CD4-positive, alpha-beta T cell treated with Interleukin-17A for 4 hours (primary cell): ENCODE data around the gene ASPHD2.

ENCODE experiments used
- DNase-seq: peaks from one replicate; pipeline ENCODE4 v3.0.0-alpha.2; 2020; ENCODE audit warnings: mixed read lengths

Gene ASPHD2

GRCh38 chr22:26446808-26447515 is 17.9 kb downstream of the ASPHD2 start:
- DNase-seq, result no peak

- no peak for DNase-seq
These were observed 18.7 kb downstream of the ASPHD2 start for GRCh38 chr22:26447584-26448329.

- no peak for DNase-seq
These were observed 19.3 kb downstream of the ASPHD2 start for GRCh38 chr22:26448334-26448733.

- no peak for DNase-seq
These were observed 19.9 kb downstream of the ASPHD2 start for GRCh38 chr22:26448941-26449340.

GRCh38 chr22:26450453-26451185 is 21.6 kb downstream of the ASPHD2 start:
- no peak for DNase-seq

GRCh38 chr22:26452236-26453016 is 23.4 kb downstream of the ASPHD2 start:
- no peak for DNase-seq

GRCh38 chr22:26453216-26453615 is 24.2 kb downstream of the ASPHD2 start:
- no peak for DNase-seq

GRCh38 chr22:26453812-26454500 is 24.9 kb downstream of the ASPHD2 start:
- no peak for DNase-seq

GRCh38 chr22:26457661-26458272 is 28.7 kb downstream of the ASPHD2 start:
- no peak for DNase-seq

GRCh38 chr22:26460202-26460601 is 31.1 kb downstream of the ASPHD2 start:
- no peak for DNase-seq

- DNase-seq, result peak; percentile 70
These were observed 32.2 kb downstream of the ASPHD2 start for GRCh38 chr22:26461188-26461810.

- no peak for DNase-seq
These were observed 33.0 kb downstream of the ASPHD2 start for GRCh38 chr22:26462051-26462450.

GRCh38 chr22:26462641-26463040 is 33.6 kb downstream of the ASPHD2 start:
- no peak for DNase-seq

GRCh38 chr22:26463101-26463661 is 34.1 kb downstream of the ASPHD2 start:
- no peak for DNase-seq

GRCh38 chr22:26463688-26464087 is 34.6 kb downstream of the ASPHD2 start:
- DNase-seq, result no peak

GRCh38 chr22:26464312-26464711 is 35.3 kb downstream of the ASPHD2 start:
- no peak for DNase-seq

GRCh38 chr22:26466196-26466595 is 37.1 kb downstream of the ASPHD2 start:
- no peak for DNase-seq

GRCh38 chr22:26470807-26471206 is 41.7 kb downstream of the ASPHD2 start:
- DNase-seq, result no peak

- DNase-seq, result no peak
These were observed 42.5 kb downstream of the ASPHD2 start for GRCh38 chr22:26471522-26471921.

GRCh38 chr22:26474682-26475081 is 45.6 kb downstream of the ASPHD2 start:
- DNase-seq, result no peak
